Keratinocyte (primary cell): ENCODE results near the gene MDGA2.

Experiments
- EZH2 ChIP-seq: IDR thresholded peaks from one replicate; pipeline ENCODE4 v1.6.1; 2012; ENCODE audit warnings: inconsistent platforms, mild to moderate bottlenecking, low read length, moderate library complexity
- TF ChIP-seq, protein P1 (sequence below), 3 experiments: IDR thresholded peaks in 1 of 3; conservative IDR thresholded peaks in 1 of 3; optimal IDR thresholded peaks in 1 of 3; 2 replicates in 2 of 3; 3 replicates in 1 of 3; pipeline versions ENCODE3 to v1.5.1; 2011; ENCODE audit warnings: low read length in 3 of 3, mild to moderate bottlenecking in 3 of 3, moderate library complexity in 2 of 3, control low read depth in 1 of 3, inconsistent platforms in 1 of 3; ENCODE audit not compliant: insufficient read depth in 2 of 3; ENCODE audit errors: extremely low read depth in 1 of 3

DNA sequence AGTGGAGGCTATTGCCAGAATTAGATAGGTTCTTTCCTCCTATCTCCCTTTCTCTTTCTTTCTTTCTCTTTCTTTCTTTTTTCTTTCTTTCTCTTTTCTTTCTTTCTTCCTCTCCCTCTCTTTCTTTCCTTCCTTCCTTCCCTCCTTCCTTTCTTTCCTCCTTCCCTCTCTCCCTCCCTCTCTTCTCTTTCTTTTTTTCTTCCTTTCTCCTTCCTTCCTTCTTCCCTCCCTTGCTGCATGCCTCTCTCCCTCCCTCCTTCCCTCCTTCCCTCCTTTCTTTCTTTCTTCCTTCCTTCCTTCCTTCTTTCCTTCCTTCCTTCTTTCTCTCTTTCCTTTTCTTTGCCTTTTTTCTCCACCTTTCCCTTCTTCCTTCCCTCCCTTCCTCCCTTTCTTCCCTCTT lies 16.4 kb upstream of the MDGA2 start:
- TF ChIP-seq, protein P1, sequence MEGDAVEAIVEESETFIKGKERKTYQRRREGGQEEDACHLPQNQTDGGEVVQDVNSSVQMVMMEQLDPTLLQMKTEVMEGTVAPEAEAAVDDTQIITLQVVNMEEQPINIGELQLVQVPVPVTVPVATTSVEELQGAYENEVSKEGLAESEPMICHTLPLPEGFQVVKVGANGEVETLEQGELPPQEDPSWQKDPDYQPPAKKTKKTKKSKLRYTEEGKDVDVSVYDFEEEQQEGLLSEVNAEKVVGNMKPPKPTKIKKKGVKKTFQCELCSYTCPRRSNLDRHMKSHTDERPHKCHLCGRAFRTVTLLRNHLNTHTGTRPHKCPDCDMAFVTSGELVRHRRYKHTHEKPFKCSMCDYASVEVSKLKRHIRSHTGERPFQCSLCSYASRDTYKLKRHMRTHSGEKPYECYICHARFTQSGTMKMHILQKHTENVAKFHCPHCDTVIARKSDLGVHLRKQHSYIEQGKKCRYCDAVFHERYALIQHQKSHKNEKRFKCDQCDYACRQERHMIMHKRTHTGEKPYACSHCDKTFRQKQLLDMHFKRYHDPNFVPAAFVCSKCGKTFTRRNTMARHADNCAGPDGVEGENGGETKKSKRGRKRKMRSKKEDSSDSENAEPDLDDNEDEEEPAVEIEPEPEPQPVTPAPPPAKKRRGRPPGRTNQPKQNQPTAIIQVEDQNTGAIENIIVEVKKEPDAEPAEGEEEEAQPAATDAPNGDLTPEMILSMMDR (optimal IDR thresholded peaks at IDR 0.05 in 1 of 3, IDR thresholded peaks at IDR 0.05 in 1 of 3, conservative IDR thresholded peaks at IDR 0.05 in 1 of 3; ENCODE audit: extremely low read depth in 1 of 3, insufficient read depth in 2 of 3, low read length in 3 of 3): no peak
- TF ChIP-seq EZH2: no peak
